H9 (cell line): ENCODE measurements around the gene BMP5. TPM values are rescaled to one million over a fixed set of nuclear protein-coding genes. Genes with fewer than 3 reads are reported as not detected.

ENCODE experiments used
- DNase-seq: peaks from one replicate; pipeline ENCODE4 v3.0.0-alpha.2; 2017
- H2AFZ ChIP-seq: one replicate; pipeline ENCODE4 v1.6.1; 2013; ENCODE audit warnings: mild to moderate bottlenecking, low read length, control low read depth, moderate library complexity
- H2AK5ac ChIP-seq: 2 replicates; pipeline ENCODE4 v1.6.1; 2013; ENCODE audit warnings: low read length, control low read depth, mixed read lengths; ENCODE audit not compliant: insufficient read length
- H2BK120ac ChIP-seq: one replicate; pipeline ENCODE4 v1.6.1; 2013; ENCODE audit warnings: low read depth, mild to moderate bottlenecking, low read length, control low read depth, inconsistent platforms; ENCODE audit not compliant: poor library complexity, severe bottlenecking
- H2BK12ac ChIP-seq: 2 replicates; pipeline ENCODE4 v1.6.1; 2013; ENCODE audit warnings: low read length, control low read depth, mixed read lengths, low read depth; ENCODE audit not compliant: insufficient read length
- H2BK15ac ChIP-seq: 2 replicates; pipeline ENCODE4 v1.6.1; 2013; ENCODE audit warnings: low read depth, low read length, control low read depth
- H2BK20ac ChIP-seq: one replicate; pipeline ENCODE4 v1.6.1; 2013; ENCODE audit warnings: low read depth, mild to moderate bottlenecking, low read length, control low read depth, inconsistent platforms; ENCODE audit not compliant: poor library complexity, severe bottlenecking
- H2BK5ac ChIP-seq: 2 replicates; pipeline ENCODE4 v1.6.1; 2013; ENCODE audit warnings: low read length, control low read depth, mixed read lengths; ENCODE audit not compliant: insufficient read length
- H3K14ac ChIP-seq: 2 replicates; pipeline ENCODE4 v1.6.1; 2013; ENCODE audit warnings: low read length, control low read depth; ENCODE audit not compliant: insufficient read depth
- H3K18ac ChIP-seq: 2 replicates; pipeline ENCODE4 v1.6.1; 2013; ENCODE audit warnings: low read depth, mild to moderate bottlenecking, mixed read lengths, low read length, control low read depth; ENCODE audit not compliant: insufficient read length
- H3K23ac ChIP-seq: 2 replicates; pipeline ENCODE4 v1.6.1; 2013; ENCODE audit warnings: low read length, control low read depth, mixed read lengths, low read depth; ENCODE audit not compliant: insufficient read length
- H3K23me2 ChIP-seq: 2 replicates; pipeline ENCODE4 v1.6.1; 2013; ENCODE audit warnings: low read depth, mild to moderate bottlenecking, mixed read lengths, low read length, control low read depth; ENCODE audit not compliant: insufficient read length, poor library complexity, severe bottlenecking
- H3K27ac ChIP-seq: 2 replicates; pipeline ENCODE4 v1.5.1; 2013; ENCODE audit warnings: low read length, control low read depth, mixed read lengths, low read depth; ENCODE audit not compliant: insufficient read length
- H3K27me3 ChIP-seq: 2 replicates; pipeline ENCODE4 v1.6.1; 2013; ENCODE audit warnings: low read length, control low read depth, inconsistent platforms; ENCODE audit not compliant: insufficient read depth
- H3K4ac ChIP-seq: 2 replicates; pipeline ENCODE4 v1.6.1; 2013; ENCODE audit warnings: low read depth, mild to moderate bottlenecking, control low read depth, inconsistent platforms, low read length, moderate library complexity
- H3K4me1 ChIP-seq: 2 replicates; pipeline ENCODE4 v1.6.1; 2013; ENCODE audit warnings: low read length, control low read depth, inconsistent platforms; ENCODE audit not compliant: insufficient read depth
- H3K4me2 ChIP-seq: 2 replicates; pipeline ENCODE4 v1.6.1; 2013; ENCODE audit warnings: low read length, control low read depth, mixed read lengths; ENCODE audit not compliant: insufficient read length, insufficient read depth
- H3K56ac ChIP-seq: 2 replicates; pipeline ENCODE4 v1.6.1; 2013; ENCODE audit warnings: low read depth, mild to moderate bottlenecking, mixed read lengths, low read length, control low read depth; ENCODE audit not compliant: insufficient read length
- H3K79me1 ChIP-seq: 2 replicates; pipeline ENCODE4 v1.6.1; 2013; ENCODE audit warnings: low read depth, mild to moderate bottlenecking, moderate library complexity, low read length, control low read depth, inconsistent platforms; ENCODE audit not compliant: insufficient read depth, poor library complexity, severe bottlenecking
- H3K79me2 ChIP-seq: 2 replicates; pipeline ENCODE4 v1.6.1; 2013; ENCODE audit warnings: low read length, control low read depth, inconsistent platforms; ENCODE audit not compliant: insufficient read depth
- H3K9ac ChIP-seq: 2 replicates; pipeline ENCODE4 v1.6.1; 2013; ENCODE audit warnings: low read length, control low read depth, mixed read lengths; ENCODE audit not compliant: insufficient read length; ENCODE audit errors: extremely low read depth
- H3K9me3 ChIP-seq: one replicate; pipeline ENCODE4 v1.6.1; 2013; ENCODE audit warnings: low read depth, low read length, inconsistent platforms; ENCODE audit not compliant: control insufficient read depth
- H3T11ph ChIP-seq: one replicate; pipeline ENCODE4 v1.6.1; 2013; ENCODE audit warnings: mild to moderate bottlenecking, low read length, control low read depth, inconsistent platforms
- H4K20me1 ChIP-seq: one replicate; pipeline ENCODE4 v1.6.1; 2013; ENCODE audit not compliant: control insufficient read depth, insufficient read length, insufficient read depth
- H4K5ac ChIP-seq: 2 replicates; pipeline ENCODE4 v1.6.1; 2013; ENCODE audit warnings: low read depth, mild to moderate bottlenecking, mixed read lengths, low read length, control low read depth; ENCODE audit not compliant: insufficient read length
- H4K8ac ChIP-seq: replicated peaks from 2 replicates; pipeline ENCODE4 v1.6.1; 2013; ENCODE audit warnings: low read length, control low read depth, mixed read lengths, low read depth; ENCODE audit not compliant: insufficient read length
- H4K91ac ChIP-seq: 2 replicates; pipeline ENCODE4 v1.6.1; 2013; ENCODE audit warnings: low read depth, mild to moderate bottlenecking, moderate library complexity, mixed read lengths, low read length, control low read depth; ENCODE audit not compliant: insufficient read length
- H3K27ac Mint-ChIP-seq, 3 experiments: 2 replicates in 2 of 3; 3 replicates in 1 of 3; pipeline ENCODE4 v1.8.0; 2020 to 2021; ENCODE audit warnings: mixed read lengths in 3 of 3, mild to moderate bottlenecking in 1 of 3, moderate library complexity in 1 of 3
- H3K27me3 Mint-ChIP-seq: 2 replicates; pipeline ENCODE4 v1.8.0; 2021; ENCODE audit warnings: low read depth, mild to moderate bottlenecking, moderate library complexity, mixed read lengths
- H3K36me3 Mint-ChIP-seq, 3 experiments: 2 replicates in 2 of 3; 3 replicates in 1 of 3; pipeline ENCODE4 v1.8.0; 2020 to 2021; ENCODE audit warnings: low read depth in 3 of 3, mixed read lengths in 3 of 3; ENCODE audit not compliant: insufficient read depth in 1 of 3
- H3K4me1 Mint-ChIP-seq, 2 experiments: 2 replicates each; pipeline ENCODE4 v1.8.0; 2020; ENCODE audit warnings: mixed read lengths in 2 of 2
- H3K4me3 Mint-ChIP-seq, 2 experiments: 2 replicates in 1 of 2; 3 replicates in 1 of 2; pipeline ENCODE4 v1.8.0; 2020 to 2021; ENCODE audit warnings: mild to moderate bottlenecking in 2 of 2, mixed read lengths in 2 of 2, moderate library complexity in 1 of 2
- H3K9me3 Mint-ChIP-seq, 2 experiments: 2 replicates in 1 of 2; 3 replicates in 1 of 2; pipeline ENCODE4 v1.8.0; 2020; ENCODE audit warnings: mild to moderate bottlenecking in 2 of 2, mixed read lengths in 2 of 2, moderate library complexity in 1 of 2
- CTCF ChIP-seq: fragments of 200-600 bp; sonication (generic); conservative IDR thresholded peaks from 3 replicates; pipeline ENCODE4 v1.8.0; 2021; ENCODE audit warnings: antibody characterized with exemption, mild to moderate bottlenecking
- WGBS: extraction: QIAGEN DNeasy Blood & Tissue Kit; methylation state at CpG from one replicate; pipeline ENCODE4 v1.1.7; 2013; ENCODE audit warnings: missing lambda C conversion rate, low lambda C conversion rate, mixed read lengths; ENCODE audit not compliant: insufficient read length; ENCODE audit errors: extremely low coverage; 5-methylcytosine and 5-hydroxymethylcytosine counted together
- long read RNA-seq: library from polyadenylated mRNA; unstranded; transcript quantifications from one replicate; pipeline ENCODE4 v2.0.0, GENCODE V29; 2020
- total RNA-seq: library from RNA; stranded (reverse); gene quantifications from 2 replicates; pipeline ENCODE4 v1.2.1, GENCODE V29; 2021

Gene BMP5
- total RNA-seq: not detected in 2 replicates
- long read RNA-seq, partial matches to known transcripts: 0 of 1 reads
- long read RNA-seq, other reads (novel, unspliced or antisense): 1 of 1 reads

GRCh38 chr6:55875400-55875799 is at the start of gene BMP5:
BMP5 (minus strand) TSS chr6:55875590; CDS start chr6:55874865, 725 bp downstream.
- no peaks in the 10 kb centered on the region for H4K20me1 ChIP-seq
- H3K27me3 ChIP-seq: no peaks in the 10 kb centered on the region
- TF ChIP-seq CTCF: no peak
- no peaks in the 10 kb centered on the region for H3K23me2 ChIP-seq
- H4K91ac ChIP-seq: no peak within 1 kb of the TSS
- no peaks in the 10 kb centered on the region for H3K36me3 Mint-ChIP-seq
- no peak for DNase-seq
- no peaks in the 10 kb centered on the region for H3K9me3 Mint-ChIP-seq
- no peak within 1 kb of the TSS for H3K4ac ChIP-seq
- no peaks in the 10 kb centered on the region for H3K4me1 ChIP-seq
- no peak within 1 kb of the TSS for H2BK15ac ChIP-seq
- no peak within 1 kb of the TSS for H3K4me2 ChIP-seq
- WGBS: no CpG with 5 or more reads among the region's 2 CpGs
- no peak within 1 kb of the TSS for H2BK120ac ChIP-seq
- H3K23ac ChIP-seq: no peak within 1 kb of the TSS
- H3K27me3 Mint-ChIP-seq: no peaks in the 10 kb centered on the region
- H3K56ac ChIP-seq: no peak within 1 kb of the TSS
- no peak within 1 kb of the TSS for H2AFZ ChIP-seq
- no peaks in the 10 kb centered on the region for H3K9me3 ChIP-seq
- no peak within 1 kb of the TSS for H4K5ac ChIP-seq
- no peak within 1 kb of the TSS for H3T11ph ChIP-seq
- H3K27ac Mint-ChIP-seq: peak within 1 kb of the TSS in 1 of 3 experiments; percentile 68; a peak in 2 of 7 replicates
- no peak within 1 kb of the TSS for H3K18ac ChIP-seq
- no peak within 1 kb of the TSS for H3K14ac ChIP-seq
- H4K8ac ChIP-seq: no peak within 1 kb of the TSS
- no peak within 1 kb of the TSS; a peak in 1 of 5 replicates for H3K4me3 Mint-ChIP-seq
- H2BK20ac ChIP-seq: no peak within 1 kb of the TSS
- no peaks in the 10 kb centered on the region for H3K79me1 ChIP-seq
- H3K27ac ChIP-seq: no peak within 1 kb of the TSS
- H3K79me2 ChIP-seq: no peaks in the 10 kb centered on the region
- no peak within 1 kb of the TSS for H3K9ac ChIP-seq
- H3K4me1 Mint-ChIP-seq: peaks cover 21 to 23% of the 10 kb centered on the region in 2 experiments
- no peak within 1 kb of the TSS for H2BK5ac ChIP-seq
- H2AK5ac ChIP-seq: no peak within 1 kb of the TSS
- no peak within 1 kb of the TSS for H2BK12ac ChIP-seq
